ENCODE results near the gene ASB2. TPM values are rescaled to one million over a fixed set of nuclear protein-coding genes. Genes with fewer than 3 reads are reported as not detected.

Gene ASB2
- total and polyA plus RNA-seq, 2 of the 4 experiments (the other 2 are of a cell fraction) = 0.54 to 0.77 TPM

DNA sequence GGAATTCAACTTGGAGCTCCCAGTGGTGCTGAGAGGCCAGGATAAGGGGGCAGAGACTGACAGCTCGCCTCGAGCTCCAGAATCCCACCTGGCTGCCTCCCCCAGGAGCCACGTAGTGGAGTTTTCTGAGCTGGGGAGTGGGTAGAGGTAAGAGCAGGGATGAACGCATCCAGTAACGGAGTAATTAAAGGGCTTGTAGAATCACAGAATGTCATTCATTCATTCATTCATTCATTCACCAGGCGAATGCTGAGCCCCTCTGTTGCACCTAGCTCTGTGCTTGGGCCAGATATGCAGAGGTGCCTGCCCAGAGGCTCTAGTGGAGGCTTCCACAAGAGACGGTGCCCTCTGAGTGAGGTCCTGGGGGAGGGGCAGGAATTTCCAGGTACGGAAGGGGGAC lies 41.2 kb downstream of the ASB2 start:
- H2AK5ac ChIP-seq (ENCODE audit: low read depth, low read length) = no peak overlapping the region
- in situ Hi-C loops (cut with MboI; ENCODE audit: low sequenced_read_pairs) (no loop called here), dilution Hi-C loops (cut with HindIII; ENCODE audit: low sequenced_read_pairs, unreplicated experiment) (no loop called here), intact Hi-C loops (cut with micrococcal nuclease) (no loop called here)
- no TSS peak for BruUV-seq (replicated peaks)
- peaks cover 43% of the 10 kb centered on the region for H3K27me3 ChIP-seq (ENCODE audit: control insufficient read depth, insufficient read depth, low read length)
- no peaks in the 10 kb centered on the region for H3K36me3 ChIP-seq (ENCODE audit: control insufficient read depth, insufficient read depth, low read length)
- no peak overlapping the region for H2BK120ac ChIP-seq (ENCODE audit: low read depth, low read length)
- H4K20me1 ChIP-seq (ENCODE audit: insufficient read depth, low read length) = no peaks in the 10 kb centered on the region
- H2BK15ac ChIP-seq (ENCODE audit: low read depth, low read length) = no peak overlapping the region
- H4K91ac ChIP-seq (ENCODE audit: insufficient read depth, low read depth, low read length) = no peak overlapping the region
- no peak overlapping the region for H2AFZ ChIP-seq (replicated peaks; ENCODE audit: low read length, poor library complexity)
- H3K27ac ChIP-seq (ENCODE audit: insufficient read depth, low read length) = no peak overlapping the region
- ChIA-PET POLR2A (ENCODE audit: unreplicated experiment) (no interaction called here), CTCF (interaction anchor here (0.6 to 1.6 kb wide), 2 partner anchors 64 to 201 kb away, joined by 3 read pairs; no protein-coding TSS in a partner anchor)
- no peak overlapping the region for H2BK20ac ChIP-seq (ENCODE audit: low read depth, low read length)
- no peak overlapping the region for H3K14ac ChIP-seq (replicated peaks; ENCODE audit: low read depth, low read length)
- no peaks in the 10 kb centered on the region for H3K79me1 ChIP-seq (ENCODE audit: low read depth in 1 of 2, low read length in 2 of 2)
- H3K23ac ChIP-seq (ENCODE audit: low read depth, low read length) = no peak overlapping the region
- no peak overlapping the region for H3K56ac ChIP-seq (ENCODE audit: extremely low read depth, insufficient read depth, low read length)
- no peak overlapping the region for H3K18ac ChIP-seq (ENCODE audit: low read depth, low read length)
- H2BK5ac ChIP-seq (ENCODE audit: low read depth, low read length, poor library complexity, severe bottlenecking) = no peak overlapping the region
- no peaks in the 10 kb centered on the region for H3K9me1 ChIP-seq (ENCODE audit: insufficient read depth, low read length)
- TF ChIP-seq, protein P1, sequence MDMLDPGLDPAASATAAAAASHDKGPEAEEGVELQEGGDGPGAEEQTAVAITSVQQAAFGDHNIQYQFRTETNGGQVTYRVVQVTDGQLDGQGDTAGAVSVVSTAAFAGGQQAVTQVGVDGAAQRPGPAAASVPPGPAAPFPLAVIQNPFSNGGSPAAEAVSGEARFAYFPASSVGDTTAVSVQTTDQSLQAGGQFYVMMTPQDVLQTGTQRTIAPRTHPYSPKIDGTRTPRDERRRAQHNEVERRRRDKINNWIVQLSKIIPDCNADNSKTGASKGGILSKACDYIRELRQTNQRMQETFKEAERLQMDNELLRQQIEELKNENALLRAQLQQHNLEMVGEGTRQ (IDR thresholded peaks at IDR 0.05; ENCODE audit: low read depth, low read length) = no peak
- TF ChIP-seq MAZ (IDR thresholded peaks at IDR 0.05; ENCODE audit: borderline replicate concordance, low read depth, low read length) (no peak), CEBPB (IDR thresholded peaks at IDR 0.05; ENCODE audit: low read depth, low read length) (no peak), RAD21 (IDR thresholded peaks at IDR 0.05; ENCODE audit: low read length) (no peak), MXI1 (IDR thresholded peaks at IDR 0.05; ENCODE audit: borderline replicate concordance, low read depth, low read length) (no peak), CHD1 (IDR thresholded peaks at IDR 0.05; ENCODE audit: low read depth, low read length) (no peak)
- TF ChIP-seq, protein P2, sequence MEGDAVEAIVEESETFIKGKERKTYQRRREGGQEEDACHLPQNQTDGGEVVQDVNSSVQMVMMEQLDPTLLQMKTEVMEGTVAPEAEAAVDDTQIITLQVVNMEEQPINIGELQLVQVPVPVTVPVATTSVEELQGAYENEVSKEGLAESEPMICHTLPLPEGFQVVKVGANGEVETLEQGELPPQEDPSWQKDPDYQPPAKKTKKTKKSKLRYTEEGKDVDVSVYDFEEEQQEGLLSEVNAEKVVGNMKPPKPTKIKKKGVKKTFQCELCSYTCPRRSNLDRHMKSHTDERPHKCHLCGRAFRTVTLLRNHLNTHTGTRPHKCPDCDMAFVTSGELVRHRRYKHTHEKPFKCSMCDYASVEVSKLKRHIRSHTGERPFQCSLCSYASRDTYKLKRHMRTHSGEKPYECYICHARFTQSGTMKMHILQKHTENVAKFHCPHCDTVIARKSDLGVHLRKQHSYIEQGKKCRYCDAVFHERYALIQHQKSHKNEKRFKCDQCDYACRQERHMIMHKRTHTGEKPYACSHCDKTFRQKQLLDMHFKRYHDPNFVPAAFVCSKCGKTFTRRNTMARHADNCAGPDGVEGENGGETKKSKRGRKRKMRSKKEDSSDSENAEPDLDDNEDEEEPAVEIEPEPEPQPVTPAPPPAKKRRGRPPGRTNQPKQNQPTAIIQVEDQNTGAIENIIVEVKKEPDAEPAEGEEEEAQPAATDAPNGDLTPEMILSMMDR (conservative IDR thresholded peaks at IDR 0.05; ENCODE audit: low read depth, low read length) = no peak
- TF ChIP-seq, protein P3, sequence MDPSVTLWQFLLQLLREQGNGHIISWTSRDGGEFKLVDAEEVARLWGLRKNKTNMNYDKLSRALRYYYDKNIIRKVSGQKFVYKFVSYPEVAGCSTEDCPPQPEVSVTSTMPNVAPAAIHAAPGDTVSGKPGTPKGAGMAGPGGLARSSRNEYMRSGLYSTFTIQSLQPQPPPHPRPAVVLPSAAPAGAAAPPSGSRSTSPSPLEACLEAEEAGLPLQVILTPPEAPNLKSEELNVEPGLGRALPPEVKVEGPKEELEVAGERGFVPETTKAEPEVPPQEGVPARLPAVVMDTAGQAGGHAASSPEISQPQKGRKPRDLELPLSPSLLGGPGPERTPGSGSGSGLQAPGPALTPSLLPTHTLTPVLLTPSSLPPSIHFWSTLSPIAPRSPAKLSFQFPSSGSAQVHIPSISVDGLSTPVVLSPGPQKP (IDR thresholded peaks at IDR 0.05; ENCODE audit: borderline replicate concordance, low read depth, low read length) = no peak
- no peak overlapping the region for H3K4ac ChIP-seq (ENCODE audit: low read depth, low read length)
- no peak overlapping the region for H3K9ac ChIP-seq (ENCODE audit: low read depth, low read length)
- no peak overlapping the region for H3K4me3 ChIP-seq (ENCODE audit: insufficient read depth, low read depth, low read length)
- no CpG with 5 or more reads among the region's 8 CpGs for WGBS, 2 experiments (ENCODE audit: extremely low coverage in 2 of 2, insufficient read length in 1 of 2)
- ATAC-seq (ENCODE audit: low read depth) (no peak), DNase-seq (no peak)
- H4K5ac ChIP-seq (ENCODE audit: low read depth, low read length) = no peak overlapping the region
- peaks cover 2% of the 10 kb centered on the region; the same call in 1 of the 2 replicates for H3K4me1 ChIP-seq (ENCODE audit: control insufficient read depth, insufficient read depth, low read length)
- no peak overlapping the region for H3K4me2 ChIP-seq (ENCODE audit: low read depth, low read length)
- no peak overlapping the region for H4K8ac ChIP-seq (ENCODE audit: low read depth in 2 of 2, low read length in 2 of 2)
- no peaks in the 10 kb centered on the region for H3K9me3 ChIP-seq (ENCODE audit: control insufficient read depth, insufficient read depth, low read length)
- no peak overlapping the region for H2AK9ac ChIP-seq (replicated peaks; ENCODE audit: low read depth, low read length, poor library complexity)

Measured in IMR-90 (cell line).